GM12864 (cell line): Measurements from ENCODE around the gene CACNG1.
"Not testable (repeated sequence)": the region's sequence is repeated elsewhere in the genome, so short reads cannot be mapped to it uniquely, and the experiment has no call there.

Experiments used
- DNase-seq: peaks from one replicate; pipeline ENCODE4 v3.0.0-alpha.2; 2011; ENCODE audit warnings: low read depth
- H3K4me3 ChIP-seq: 2 replicates; pipeline ENCODE4 v1.5.1; 2011; ENCODE audit warnings: mild to moderate bottlenecking, low read depth, low read length, control low read depth
- CTCF ChIP-seq: IDR thresholded peaks from 2 replicates; pipeline ENCODE4 v1.5.1; 2011; ENCODE audit warnings: low read depth, mild to moderate bottlenecking, moderate library complexity, low read length, control low read depth, inconsistent platforms; ENCODE audit errors: missing control alignments

CACNG1 gene

GRCh38 chr17:67033613-67034012, 10.7 kb upstream of the CACNG1 start:
- H3K4me3 ChIP-seq, result no peak overlapping the region
- no peak for TF ChIP-seq CTCF
- DNase-seq, result no peak

- no peak overlapping the region; the same call in 1 of the 2 replicates for H3K4me3 ChIP-seq
- TF ChIP-seq CTCF, result no peak
- peak; percentile 64 for DNase-seq
These were observed 8.9 kb upstream of the CACNG1 start for GRCh38 chr17:67035131-67036083.

- no peak for DNase-seq
- no peak overlapping the region for H3K4me3 ChIP-seq
- no peak for TF ChIP-seq CTCF
These were observed 5.4 kb upstream of the CACNG1 start for GRCh38 chr17:67038861-67039365.

- TF ChIP-seq CTCF, result no peak
- H3K4me3 ChIP-seq, result no peak overlapping the region
- DNase-seq, result no peak
These were observed 3.7 kb upstream of the CACNG1 start for GRCh38 chr17:67040652-67041051.

GRCh38 chr17:67041119-67041518, 3.2 kb upstream of the CACNG1 start:
- not testable (repeated sequence) for DNase-seq, H3K4me3 ChIP-seq

GRCh38 chr17:67041531-67041930, 2.8 kb upstream of the CACNG1 start:
- no peak for TF ChIP-seq CTCF
- DNase-seq, result no peak
- H3K4me3 ChIP-seq, result no peak overlapping the region

GRCh38 chr17:67041941-67042899, 2.1 kb upstream of the CACNG1 start:
- no peak overlapping the region for H3K4me3 ChIP-seq
- DNase-seq, result no peak
- TF ChIP-seq CTCF, result no peak
